HEK293T (cell line): ENCODE data around the gene GAB1.

Experiments
- CTCF ChIA-PET: fragments of 350-600 bp; formaldehyde crosslinking; extraction: SDS; loops from one replicate; lab custom pipeline; 2021; ENCODE audit warnings: antibody characterized with exemption, inconsistent platforms; lab: Yijun Ruan, JAX
- POLR2A ChIA-PET: fragments of 350-600 bp; formaldehyde crosslinking; extraction: SDS; loops from one replicate; lab custom pipeline; 2020; ENCODE audit warnings: antibody characterized with exemption, inconsistent platforms; lab: Yijun Ruan, JAX
- DNase-seq: peaks from one replicate; pipeline ENCODE4 v3.0.0; 2012; ENCODE audit warnings: mixed read lengths; ENCODE audit errors: extremely low spot score
- ARNT ChIP-seq: fragments of 450-650 bp; IDR thresholded peaks from 2 replicates; pipeline ENCODE4 v1.6.1; 2017; ENCODE audit warnings: mild to moderate bottlenecking
- BHLHE40 ChIP-seq: fragments of 450-650 bp; IDR thresholded peaks from 2 replicates; pipeline ENCODE4 v1.6.1; 2016; ENCODE audit warnings: mild to moderate bottlenecking, moderate library complexity, borderline replicate concordance
- CTBP1 ChIP-seq: fragments of 450-650 bp; IDR thresholded peaks from 2 replicates; pipeline ENCODE4 v1.6.1; 2016; ENCODE audit warnings: borderline replicate concordance
- ELF4 ChIP-seq: fragments of 450-650 bp; IDR thresholded peaks from 2 replicates; pipeline ENCODE4 v1.6.1; 2017; ENCODE audit warnings: antibody characterized with exemption
- FOXA1 ChIP-seq: fragments of 450-650 bp; IDR thresholded peaks from 2 replicates; pipeline ENCODE4 v1.6.1; 2016; ENCODE audit warnings: mild to moderate bottlenecking
- FOXK2 ChIP-seq: fragments of 450-650 bp; IDR thresholded peaks from 2 replicates; pipeline ENCODE4 v1.6.1; 2016; ENCODE audit warnings: mild to moderate bottlenecking
- FOXM1 ChIP-seq: fragments of 450-650 bp; IDR thresholded peaks from 2 replicates; pipeline ENCODE4 v1.6.1; 2017; ENCODE audit warnings: mild to moderate bottlenecking, borderline replicate concordance
- HDGF ChIP-seq: fragments of 450-650 bp; IDR thresholded peaks from 2 replicates; pipeline ENCODE4 v1.6.1; 2017; ENCODE audit warnings: antibody characterized with exemption, borderline replicate concordance
- L3MBTL2 ChIP-seq: fragments of 450-650 bp; conservative IDR thresholded peaks from 2 replicates; pipeline ENCODE4 v1.6.1; 2016; ENCODE audit warnings: mild to moderate bottlenecking
- LEF1 ChIP-seq: fragments of 450-650 bp; IDR thresholded peaks from 2 replicates; pipeline ENCODE4 v1.6.1; 2017; ENCODE audit warnings: mild to moderate bottlenecking, borderline replicate concordance
- NFRKB ChIP-seq: fragments of 450-650 bp; IDR thresholded peaks from 2 replicates; pipeline ENCODE4 v1.6.1; 2016; ENCODE audit warnings: mild to moderate bottlenecking, moderate library complexity
- SP1 ChIP-seq: fragments of 450-650 bp; IDR thresholded peaks from 2 replicates; pipeline ENCODE4 v1.6.1; 2017
- SUZ12 ChIP-seq: fragments of 450-650 bp; IDR thresholded peaks from 2 replicates; pipeline ENCODE4 v1.6.1; 2016; ENCODE audit warnings: mild to moderate bottlenecking
- TARDBP ChIP-seq: fragments of 450-650 bp; IDR thresholded peaks from 2 replicates; pipeline ENCODE4 v1.6.1; 2016
- ZNF384 ChIP-seq: fragments of 450-650 bp; IDR thresholded peaks from 2 replicates; pipeline ENCODE4 v1.6.1; 2016
- TF ChIP-seq, protein P1 (sequence below): fragments of 450-650 bp; IDR thresholded peaks from 2 replicates; pipeline ENCODE4 v1.6.1; 2016

The GAB1 gene

DNA sequence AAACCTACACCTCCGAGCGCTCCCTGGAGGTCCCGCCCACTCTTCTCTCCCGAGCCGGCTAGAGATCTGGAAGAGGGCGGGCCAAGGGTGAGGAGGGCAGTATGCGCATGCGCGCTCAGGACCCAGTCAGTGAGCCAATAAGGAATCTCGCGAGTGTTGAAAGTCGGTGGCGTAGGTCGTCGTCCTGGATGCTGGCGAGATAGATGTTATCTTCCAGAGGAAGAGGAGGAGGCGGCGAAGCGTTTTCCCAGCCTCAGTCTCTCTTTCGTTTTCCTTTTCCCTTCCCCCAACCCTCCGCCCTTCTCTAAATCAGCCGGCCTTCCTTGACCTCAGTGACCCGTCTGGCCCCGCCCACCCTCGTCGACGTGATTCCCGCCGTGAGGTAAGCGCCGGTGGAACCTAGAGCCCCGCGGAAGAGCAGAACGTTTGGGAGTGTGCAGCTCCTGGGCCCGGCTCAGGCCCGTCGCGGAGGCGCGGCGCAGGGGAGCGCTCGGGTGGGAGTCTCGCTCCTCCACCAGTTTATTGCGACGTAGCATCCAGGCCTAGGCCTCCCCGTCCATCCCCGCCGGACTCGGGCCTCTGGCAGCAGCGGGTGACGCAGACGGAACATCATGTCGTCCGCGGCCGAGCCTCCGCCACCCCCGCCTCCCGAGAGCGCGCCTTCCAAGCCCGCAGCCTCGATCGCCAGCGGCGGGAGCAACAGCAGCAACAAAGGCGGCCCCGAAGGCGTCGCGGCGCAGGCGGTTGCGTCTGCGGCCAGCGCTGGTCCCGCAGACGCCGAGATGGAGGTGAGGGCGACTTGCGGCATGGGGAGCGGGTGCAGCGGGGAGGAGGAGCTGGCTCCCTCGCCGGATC lies 176.9 kb downstream of the GAB1 start, which contains the start of gene SMARCA5:
Gene SMARCA5, plus strand, starts transcription at position 389 of the 855 bp plus-strand sequence. Its CDS starts 223 bp downstream, at position 612.
- ChIA-PET POLR2A (interaction anchor here (0.5 to 2.3 kb wide), 9 partner anchors 10 to 450 kb away, joined by 3 to 12 read pairs (median 3); partner anchors contain the start of gene GAB1), CTCF (no interaction called here)
- peak; percentile 95 for DNase-seq
- TF ChIP-seq L3MBTL2, result peak; percentile 60; the same call in 1 of the 2 replicates
- TF ChIP-seq ARNT, result no peak
- TF ChIP-seq BHLHE40, result no peak

DNA sequence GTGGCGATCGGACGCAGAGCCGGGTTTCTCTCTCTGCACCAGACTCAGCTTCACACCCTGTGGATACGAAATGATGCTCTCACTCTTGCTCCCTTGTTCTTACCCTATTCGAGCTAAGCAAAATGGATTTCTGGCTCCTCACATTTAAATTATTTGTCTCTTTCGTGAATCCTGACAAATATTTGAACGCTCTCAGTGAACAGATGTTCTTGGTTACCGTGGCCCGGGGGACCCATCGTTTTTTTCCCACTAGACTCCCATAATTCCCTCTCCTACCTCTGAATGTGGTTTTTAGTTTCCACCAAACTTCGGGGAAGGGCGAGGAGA lies 177.5 kb downstream of the GAB1 start:
- ChIA-PET POLR2A (interaction anchor here (1.0 to 2.3 kb wide), 5 partner anchors 10 to 162 kb away, joined by 3 to 12 read pairs (median 6); no protein-coding TSS in a partner anchor), CTCF (no interaction called here)
- TF ChIP-seq ZNF384 (no peak), CTBP1 (no peak), SUZ12 (no peak), L3MBTL2 (no peak), TARDBP (no peak), ARNT (no peak), LEF1 (no peak), FOXK2 (no peak), BHLHE40 (no peak), FOXM1 (no peak)
- TF ChIP-seq, protein P1, sequence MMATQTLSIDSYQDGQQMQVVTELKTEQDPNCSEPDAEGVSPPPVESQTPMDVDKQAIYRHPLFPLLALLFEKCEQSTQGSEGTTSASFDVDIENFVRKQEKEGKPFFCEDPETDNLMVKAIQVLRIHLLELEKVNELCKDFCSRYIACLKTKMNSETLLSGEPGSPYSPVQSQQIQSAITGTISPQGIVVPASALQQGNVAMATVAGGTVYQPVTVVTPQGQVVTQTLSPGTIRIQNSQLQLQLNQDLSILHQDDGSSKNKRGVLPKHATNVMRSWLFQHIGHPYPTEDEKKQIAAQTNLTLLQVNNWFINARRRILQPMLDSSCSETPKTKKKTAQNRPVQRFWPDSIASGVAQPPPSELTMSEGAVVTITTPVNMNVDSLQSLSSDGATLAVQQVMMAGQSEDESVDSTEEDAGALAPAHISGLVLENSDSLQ, result no peak
- no peak for DNase-seq

DNA sequence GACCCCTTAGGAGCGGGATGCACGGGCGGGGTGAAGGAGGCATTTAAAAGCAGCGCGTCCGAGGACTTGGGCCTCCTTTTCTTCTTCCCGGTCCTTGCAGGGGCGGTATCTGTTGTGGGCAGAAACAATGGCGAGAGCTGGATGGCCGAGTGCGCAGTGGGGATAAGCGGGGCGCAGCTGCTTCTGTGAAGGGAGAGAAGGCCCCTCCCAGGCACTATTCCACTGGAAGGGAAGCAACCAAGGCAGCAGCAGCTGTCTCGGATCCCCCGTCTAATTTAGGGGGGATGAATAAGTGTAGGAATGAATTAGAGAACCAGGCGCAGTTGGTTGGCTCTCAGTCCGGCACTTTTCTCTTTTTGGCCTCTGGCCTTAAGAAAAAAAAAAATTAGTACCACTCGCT lies 177.8 kb downstream of the GAB1 start:
- TF ChIP-seq, protein P1, result no peak
- no peak for TF ChIP-seq LEF1
- no peak for TF ChIP-seq HDGF
- TF ChIP-seq TARDBP, result no peak
- TF ChIP-seq L3MBTL2, result no peak
- no peak for TF ChIP-seq SP1
- TF ChIP-seq CTBP1, result no peak
- no peak for TF ChIP-seq FOXK2
- POLR2A ChIA-PET, result interaction anchor here (1.0 to 2.3 kb wide), 5 partner anchors 10 to 163 kb away, joined by 3 to 12 read pairs (median 6); no protein-coding TSS in a partner anchor
- CTCF ChIA-PET, result interaction anchor here (0.6 kb wide), 1 partner anchor 57 kb away, joined by 5 read pairs; no protein-coding TSS in a partner anchor
- DNase-seq, result peak; percentile 19

DNA sequence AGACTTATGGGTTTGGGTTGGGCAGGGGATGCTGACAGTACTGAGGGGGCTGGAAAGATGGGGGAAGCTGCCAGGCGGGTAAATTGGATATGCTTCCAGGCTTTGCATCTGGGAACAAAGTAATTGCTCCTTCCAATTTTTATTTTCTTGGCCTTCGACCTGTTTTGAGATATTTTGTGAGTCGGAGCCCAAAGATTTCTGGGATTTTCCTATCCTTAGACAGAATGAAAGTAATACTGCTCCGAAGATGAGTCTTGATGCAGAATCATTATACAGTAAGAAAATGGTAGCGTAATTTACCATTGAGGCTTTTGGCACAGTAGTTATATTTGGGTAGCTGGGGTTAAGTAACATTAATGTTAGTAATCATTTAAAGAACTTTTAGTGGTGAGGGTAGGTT lies 178.2 kb downstream of the GAB1 start:
- no peak for DNase-seq
- POLR2A ChIA-PET, result interaction anchor here (1.3 to 2.3 kb wide), 3 partner anchors 12 to 163 kb away, joined by 3 to 12 read pairs (median 6); no protein-coding TSS in a partner anchor
- TF ChIP-seq NFRKB, result no peak
- TF ChIP-seq BHLHE40, result no peak
- CTCF ChIA-PET, result interaction anchor here (0.6 kb wide), 1 partner anchor 57 kb away, joined by 5 read pairs; no protein-coding TSS in a partner anchor

DNA sequence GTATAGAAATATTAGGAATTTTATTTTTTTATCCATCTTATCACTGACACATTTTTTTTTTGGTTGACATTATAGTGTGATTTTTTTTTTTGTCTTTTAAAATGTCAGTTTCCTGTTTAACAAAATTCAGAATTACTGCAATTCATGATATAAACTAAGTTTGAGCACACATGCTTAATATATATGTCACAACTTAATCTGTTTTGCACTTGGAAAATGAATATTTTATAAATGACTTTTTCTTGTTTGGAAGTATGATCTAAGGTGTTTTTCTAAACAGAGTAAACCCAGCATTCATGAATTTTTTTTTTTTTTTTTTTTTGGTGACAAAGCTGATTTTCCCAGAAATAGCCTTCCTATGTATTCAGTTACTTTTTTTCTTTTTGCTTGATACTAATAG lies 179.2 kb downstream of the GAB1 start:
- ChIA-PET CTCF (no interaction called here), POLR2A (no interaction called here)
- TF ChIP-seq FOXK2 (no peak), HDGF (no peak), L3MBTL2 (no peak), BHLHE40 (no peak), ARNT (no peak), ELF4 (no peak), SUZ12 (no peak), ZNF384 (no peak), CTBP1 (no peak), FOXM1 (no peak), FOXA1 (no peak), SP1 (no peak), TARDBP (no peak), NFRKB (no peak), LEF1 (no peak)
- TF ChIP-seq, protein P1, result no peak
- no peak for DNase-seq

DNA sequence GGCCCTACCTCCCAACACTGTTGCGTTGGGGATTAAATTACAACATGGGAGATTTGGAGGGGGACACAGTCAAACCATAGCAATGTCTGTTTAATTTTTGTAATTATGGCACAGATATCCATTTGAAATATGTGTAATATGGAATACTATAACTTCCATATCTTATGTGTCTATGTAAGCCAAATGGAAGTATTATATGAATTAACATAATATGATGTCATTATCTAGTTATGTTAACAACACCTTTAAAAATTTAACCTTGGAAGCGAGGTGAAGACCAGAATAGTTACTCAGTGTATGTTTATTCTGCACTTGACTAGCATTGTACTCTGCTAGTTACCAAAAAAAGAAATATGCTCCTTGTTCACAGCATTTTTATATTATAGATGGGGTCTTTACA lies 181.1 kb downstream of the GAB1 start:
- TF ChIP-seq L3MBTL2 (no peak), ZNF384 (no peak), CTBP1 (no peak), ARNT (no peak), SUZ12 (no peak)
- DNase-seq, result no peak
- POLR2A ChIA-PET, result no interaction called here
- CTCF ChIA-PET, result no interaction called here
